Body of pancreas (tissue), 4 donors: ENCODE measurements around the gene MTRF1L.

ENCODE experiments used
- CTCF ChIP-seq, 7 experiments: fragments of 450-650 bp in 4 of 7; fragments of 200-600 bp in 3 of 7; sonication (generic) in 3 of 7; IDR thresholded peaks; one replicate each; pipeline ENCODE4 v1.5.1; 2016 to 2019; ENCODE audit warnings: antibody characterized with exemption in 7 of 7
- POLR2A ChIP-seq, 3 donors: fragments of 450-650 bp; IDR thresholded peaks; one replicate each; pipeline ENCODE4 v1.6.1; 2016; ENCODE audit warnings: antibody characterized with exemption in 3 of 3, mild to moderate bottlenecking in 2 of 3

DNA sequence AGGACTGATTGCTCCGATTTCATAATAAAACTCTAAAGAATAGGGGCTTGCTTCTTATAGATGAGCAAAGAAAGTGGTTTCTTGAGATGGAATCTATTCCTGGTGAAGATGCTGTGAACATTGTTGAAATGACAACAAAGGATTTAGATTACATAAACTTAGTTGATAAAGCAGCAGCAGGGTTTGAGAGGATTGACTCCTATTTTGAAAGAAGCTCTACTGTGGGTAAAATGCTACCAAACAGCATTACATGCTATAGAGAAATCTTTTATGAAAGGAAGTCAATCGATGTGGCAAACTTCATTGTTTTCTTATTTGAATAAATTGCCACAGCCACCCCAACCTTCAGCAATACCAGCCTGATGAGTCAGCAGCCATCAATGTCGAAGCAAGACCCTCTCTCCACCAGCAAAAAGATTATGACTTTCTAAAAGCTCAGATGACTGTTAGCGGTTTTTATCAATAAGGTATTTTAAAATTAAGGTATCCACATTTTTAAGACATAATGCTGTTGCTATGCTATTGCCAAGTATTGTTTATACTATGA lies 12.7 kb upstream of the MTRF1L start:
- TF ChIP-seq CTCF (IDR thresholded peaks at IDR 0.05) (no peak), POLR2A (IDR thresholded peaks at IDR 0.05) (no peak)
